ENCODE results near the gene SAMD13.
A peak's percentile ranks its signal among the peaks of the same experiment; 100 is the strongest.

- TF ChIP-seq CTCF (IDR thresholded peaks at IDR 0.05; ENCODE audit: extremely low read depth in 1 of 2, insufficient read depth in 1 of 2, low read depth in 1 of 2, low read length in 2 of 2) (no peak), MYC (IDR thresholded peaks at IDR 0.05; ENCODE audit: low read depth, low read length) (no peak), POLR2A (IDR thresholded peaks at IDR 0.05; ENCODE audit: low read depth, low read length) (no peak), POLR2AphosphoS5 (IDR thresholded peaks at IDR 0.05; ENCODE audit: insufficient read depth, low read depth, low read length) (peak; percentile 29), EZH2 (IDR thresholded peaks at IDR 0.05; ENCODE audit: borderline replicate concordance, low read depth, low read length, severe bottlenecking) (no peak), JUN (IDR thresholded peaks at IDR 0.05; ENCODE audit: borderline replicate concordance, insufficient read depth, insufficient read length, low read depth) (no peak), GATA2 (IDR thresholded peaks at IDR 0.05; ENCODE audit: insufficient read depth, insufficient read length, low read depth, low read length) (no peak)
- TF ChIP-seq, protein P1, sequence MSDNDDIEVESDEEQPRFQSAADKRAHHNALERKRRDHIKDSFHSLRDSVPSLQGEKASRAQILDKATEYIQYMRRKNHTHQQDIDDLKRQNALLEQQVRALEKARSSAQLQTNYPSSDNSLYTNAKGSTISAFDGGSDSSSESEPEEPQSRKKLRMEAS (IDR thresholded peaks at IDR 0.05; ENCODE audit: insufficient read depth, insufficient read length): no peak
Measured at GRCh38 chr1:84301004-84301784, at the start of gene SAMD13.

Data from endothelial cell of umbilical vein (primary cell).